ENCODE measurements around the gene CCSAP.
A peak's percentile ranks its signal among the peaks of the same experiment; 100 is the strongest.
"Not testable (repeated sequence)": the region's sequence is repeated elsewhere in the genome, so short reads cannot be mapped to it uniquely, and the experiment has no call there.

Gene CCSAP, protein sequence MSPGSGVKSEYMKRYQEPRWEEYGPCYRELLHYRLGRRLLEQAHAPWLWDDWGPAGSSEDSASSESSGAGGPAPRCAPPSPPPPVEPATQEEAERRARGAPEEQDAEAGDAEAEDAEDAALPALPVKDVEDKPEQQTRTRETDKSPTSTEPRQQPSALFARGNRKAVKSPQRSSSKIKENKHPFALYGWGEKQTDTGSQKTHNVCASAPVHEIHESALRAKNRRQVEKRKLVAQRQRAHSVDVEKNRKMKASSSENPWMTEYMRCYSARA

DNA sequence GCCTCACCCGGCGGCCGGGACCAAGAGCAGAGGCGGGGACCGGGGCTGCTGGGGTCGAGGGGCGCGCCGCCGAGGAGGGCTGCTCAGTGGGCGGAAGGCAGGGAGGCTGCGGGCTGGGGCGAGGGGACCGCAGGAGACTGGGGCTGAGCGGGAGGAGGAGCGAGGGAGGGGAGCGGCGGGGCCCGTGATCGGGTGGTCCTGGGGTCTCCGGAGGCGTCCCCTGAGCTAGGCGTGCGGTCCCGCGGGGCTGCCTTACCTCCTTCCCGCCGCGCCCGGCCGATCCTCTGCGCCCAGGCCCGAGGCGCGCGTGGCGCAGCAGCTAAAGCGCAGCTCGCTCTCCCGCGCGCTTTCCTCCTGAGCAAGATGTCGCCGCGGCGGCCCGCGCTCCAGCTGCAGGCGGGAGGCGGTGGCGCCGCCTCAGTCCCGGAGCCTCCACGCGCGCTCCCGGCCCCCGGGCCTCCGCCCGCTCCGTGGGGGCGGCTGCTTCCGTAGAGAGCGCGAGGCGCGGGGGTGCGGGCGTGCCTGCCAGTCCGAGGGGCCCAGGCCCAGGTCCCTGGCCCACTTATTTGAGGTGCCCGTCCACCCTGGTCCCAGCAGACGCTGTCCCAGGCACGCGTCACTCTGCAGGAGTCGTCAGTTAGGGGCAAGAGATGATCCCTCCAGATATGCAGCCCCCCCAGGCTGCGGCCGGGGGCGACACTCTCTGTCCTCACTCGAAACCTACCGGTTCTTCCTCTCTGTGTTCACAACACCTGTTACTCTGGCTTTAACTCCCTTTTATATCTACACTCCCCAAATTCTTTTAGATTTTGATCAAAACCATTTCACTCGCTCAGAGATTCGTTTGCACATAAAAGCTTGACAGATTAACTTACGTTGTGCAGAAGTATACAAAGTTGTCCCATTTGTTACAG is at the start of gene CCSAP:
TSS of gene CCSAP (minus strand) at position 392 of the 914 bp plus-strand sequence. CDS start 582 bp downstream, outside the sequence.
- intact Hi-C loops (cut with DNase I): loop anchor here (1.0 to 5.0 kb wide), 2 partner anchors 72 to 139 kb away; partner anchors contain the start of gene RAB4A
- DNase-seq: peak; percentile 47 to 95 (median 62)

DNA sequence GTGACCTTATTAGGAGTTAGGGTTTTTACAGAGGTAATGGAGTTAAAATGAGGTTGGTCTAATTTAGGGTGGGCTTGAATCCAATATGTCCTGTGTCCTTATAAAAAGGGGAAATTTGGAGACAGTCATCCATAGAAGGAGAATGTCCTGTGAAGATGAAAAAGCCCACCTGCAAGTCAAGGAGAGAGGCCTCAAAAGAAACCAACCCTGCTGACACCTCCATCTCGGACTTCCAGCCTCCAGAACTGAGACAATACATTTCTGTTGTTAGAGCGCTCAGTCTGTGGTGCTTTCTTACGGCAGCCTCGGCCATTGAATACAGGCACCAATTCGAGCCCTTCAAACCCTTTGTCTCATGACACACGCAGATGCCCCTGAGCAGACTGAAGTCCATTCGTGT is 47.3 kb upstream of the CCSAP start:
- intact Hi-C loops (cut with DNase I): no loop called here
- no peak for DNase-seq

DNA sequence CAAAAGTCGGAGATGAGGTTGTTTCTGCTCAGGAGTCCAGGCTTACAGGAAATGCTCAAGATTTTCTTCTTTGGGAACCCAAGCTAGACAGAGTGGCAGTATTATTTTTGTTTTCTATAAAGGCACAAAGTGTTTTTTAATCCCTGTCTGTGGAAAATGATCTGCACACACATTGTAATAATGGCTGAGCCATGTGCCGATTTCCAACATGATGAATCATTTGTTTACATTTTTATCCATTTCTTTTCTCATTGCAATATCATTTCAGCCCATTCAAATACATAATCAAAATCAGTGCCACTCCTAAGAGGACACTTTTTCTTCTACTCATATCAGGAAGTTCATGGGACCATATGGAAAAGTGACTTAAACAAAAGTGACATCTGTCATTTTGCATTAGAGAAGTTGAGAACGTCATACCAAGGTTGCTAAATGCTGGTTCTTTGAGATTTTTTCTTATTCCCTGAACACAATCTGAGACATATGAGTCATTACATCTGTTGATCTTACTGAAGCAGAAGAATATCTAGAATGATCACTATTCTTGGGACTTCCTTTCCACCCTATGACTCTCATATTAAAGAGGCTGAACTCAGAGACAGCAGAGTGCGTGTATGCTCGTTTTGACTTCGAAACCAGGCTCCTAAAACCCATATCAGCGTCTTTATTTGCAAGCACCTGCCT is 46.2 kb upstream of the CCSAP start:
- intact Hi-C loops (cut with DNase I): no loop called here
- DNase-seq: no peak

DNA sequence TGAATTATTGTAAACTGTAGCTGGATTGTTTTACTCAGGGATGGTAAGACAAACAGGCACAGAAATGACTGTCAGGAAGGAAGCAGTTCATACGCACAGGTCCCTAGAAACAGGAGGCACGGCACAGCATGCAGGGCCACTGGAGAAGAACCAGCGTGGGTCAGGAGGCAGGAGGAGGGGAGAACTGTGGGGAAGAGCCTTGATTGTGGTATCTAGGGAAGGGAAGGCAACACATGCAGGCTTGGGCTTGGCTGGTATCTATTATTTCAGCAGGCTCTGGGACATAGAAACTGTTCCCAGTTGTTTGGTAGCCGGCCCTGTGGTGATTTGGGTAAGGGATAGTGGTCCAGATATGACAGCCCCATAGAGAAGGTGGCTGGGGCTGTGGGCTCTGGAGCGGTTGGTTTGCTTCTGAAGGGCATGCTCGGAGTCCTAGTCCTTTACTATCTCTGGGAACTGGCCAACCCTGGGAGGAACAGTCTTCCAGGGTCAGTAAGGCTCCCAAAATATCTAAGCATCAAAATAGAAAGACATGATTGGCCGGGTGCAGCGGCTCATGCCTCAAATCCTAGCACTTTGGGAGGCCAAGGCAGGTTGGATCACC is 43.1 kb upstream of the CCSAP start:
- peak in 1 of 10 donors; percentile 31 for DNase-seq
- intact Hi-C loops (cut with DNase I): no loop called here

DNA sequence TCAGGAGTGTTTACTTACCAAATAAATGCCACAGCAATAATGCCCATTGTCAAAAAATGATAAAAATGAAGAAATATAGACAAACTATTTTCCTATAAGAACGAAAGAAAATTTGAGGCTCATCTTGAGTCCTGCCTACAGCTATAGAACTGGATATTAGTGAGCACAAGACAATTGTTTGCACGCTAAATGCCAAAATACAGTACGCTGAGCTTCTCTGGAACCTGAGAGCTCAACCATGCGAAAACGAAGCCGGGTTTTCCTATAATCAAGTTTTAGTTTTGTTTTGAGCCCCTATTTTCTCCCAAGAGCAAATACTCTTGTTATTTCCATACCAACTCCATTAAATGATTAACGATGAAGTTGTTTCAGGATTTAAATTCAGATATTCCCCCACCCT is 42.0 kb upstream of the CCSAP start:
- no peak for DNase-seq
- intact Hi-C loops (cut with DNase I): no loop called here

DNA sequence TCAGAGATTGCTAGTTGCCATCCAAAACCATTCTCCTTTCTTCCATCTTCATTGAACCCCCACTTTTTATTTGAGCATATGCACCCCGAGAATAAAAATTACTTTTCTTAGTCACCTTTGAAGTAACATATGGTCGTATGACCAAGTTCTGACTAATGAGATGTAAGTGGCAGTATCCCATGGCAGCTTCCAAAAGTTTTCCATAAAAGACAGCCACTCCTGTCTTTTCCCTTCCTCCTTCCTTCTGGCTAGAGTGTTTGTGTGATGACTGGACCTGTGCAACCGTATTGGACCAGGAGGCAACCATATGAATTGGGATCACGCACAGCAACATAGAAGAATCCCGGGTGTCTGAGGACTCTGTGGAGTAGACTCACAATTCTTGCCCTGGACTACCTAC is 41.1 kb upstream of the CCSAP start:
- intact Hi-C loops (cut with DNase I): no loop called here

DNA sequence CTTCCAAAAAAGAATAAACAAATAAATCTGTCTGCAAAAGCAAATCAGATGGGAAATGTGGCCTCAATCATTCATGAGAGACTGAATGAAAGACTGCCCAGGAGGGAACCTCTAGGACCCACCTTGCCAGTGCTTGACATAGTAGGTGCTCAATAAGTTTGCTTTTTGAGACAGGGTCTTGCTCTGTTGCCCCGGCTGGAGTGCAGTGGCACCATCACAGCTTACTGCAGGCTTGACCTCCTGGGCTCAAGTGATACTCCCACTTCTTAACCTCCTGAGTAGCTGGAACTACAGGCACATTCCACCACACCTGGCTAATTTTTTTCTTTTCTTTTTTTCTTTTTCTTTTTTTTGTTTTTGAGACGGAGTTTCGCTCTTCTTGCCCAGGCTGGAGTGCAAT is 40.3 kb upstream of the CCSAP start:
- intact Hi-C loops (cut with DNase I): no loop called here

More for the DNA sequence above, 41.1 kb upstream of the CCSAP start:
- DNase-seq: no peak

DNA sequence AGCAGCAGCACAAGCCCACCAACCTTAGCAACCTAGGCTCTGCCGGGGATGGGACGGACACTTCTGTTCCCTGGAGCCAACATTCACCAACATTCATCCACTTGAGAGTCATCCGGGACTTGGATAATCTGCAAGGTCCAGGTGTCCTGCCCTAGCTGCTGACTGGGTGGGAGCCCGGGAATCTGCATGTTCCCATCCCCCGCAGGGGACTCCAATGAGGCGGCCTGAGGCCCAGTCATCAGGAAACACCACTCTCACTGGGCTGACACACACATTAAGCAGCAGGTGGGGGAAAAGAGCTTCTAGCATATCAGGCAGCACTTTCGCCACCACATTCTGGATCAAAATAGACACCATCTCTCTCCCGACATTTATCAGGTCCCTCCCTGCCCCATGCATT is 38.4 kb upstream of the CCSAP start:
- intact Hi-C loops (cut with DNase I): no loop called here
- no peak for DNase-seq

More for the DNA sequence above, 40.3 kb upstream of the CCSAP start:
- no peak for DNase-seq

DNA sequence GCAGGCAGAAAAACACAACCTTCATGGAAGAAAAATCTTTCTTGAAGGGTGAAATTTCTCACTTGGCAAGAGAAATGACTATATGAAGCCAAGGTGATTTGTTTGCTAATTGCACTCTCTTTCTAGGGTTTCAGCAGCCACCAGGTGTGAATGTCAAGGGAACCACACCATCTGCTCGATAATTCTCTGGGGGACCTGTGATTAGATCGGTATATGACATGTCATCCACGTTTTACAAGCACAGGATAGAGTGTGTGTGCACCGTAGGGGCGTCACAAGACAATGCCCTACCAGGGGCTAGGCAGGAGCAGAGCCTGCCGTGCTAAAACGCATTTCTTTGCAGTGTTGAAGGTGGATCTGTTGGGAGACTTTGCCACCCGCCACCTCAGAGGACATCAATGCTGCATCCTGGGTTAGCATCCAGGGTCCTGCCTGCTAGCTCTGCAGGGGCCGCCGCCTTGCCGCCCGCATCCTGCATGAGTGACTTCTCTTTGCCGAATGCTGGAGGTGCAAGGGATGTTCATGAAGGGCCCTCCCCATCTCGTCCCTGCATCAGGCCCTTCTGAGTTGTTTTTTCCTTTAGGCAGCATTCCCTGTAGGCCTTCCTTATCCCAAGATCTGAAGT is 37.8 kb upstream of the CCSAP start:
- peak in 1 of 10 donors; percentile 80 for DNase-seq
- intact Hi-C loops (cut with DNase I): no loop called here

DNA sequence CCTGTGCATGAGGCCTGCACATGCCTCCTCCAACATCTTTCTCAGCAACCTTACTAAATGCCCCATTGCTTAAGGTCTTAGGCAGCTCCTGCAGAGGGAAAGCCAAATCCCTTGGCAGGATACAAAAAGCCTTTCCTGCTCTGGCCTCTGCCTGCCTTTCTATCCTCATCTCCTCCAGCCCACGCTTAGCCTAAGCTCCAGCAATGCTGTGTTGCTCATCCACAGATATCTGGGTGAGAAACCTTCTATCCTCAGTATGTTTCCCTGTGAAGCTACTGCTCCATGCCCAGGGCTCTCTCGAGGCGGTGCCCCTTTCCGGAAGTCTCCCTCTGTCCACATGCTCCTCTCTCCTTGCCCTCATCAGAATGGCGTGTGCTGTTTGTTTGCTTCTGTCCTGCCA is 37.0 kb upstream of the CCSAP start:
- intact Hi-C loops (cut with DNase I): no loop called here
- DNase-seq: peak in 2 of 10 donors; percentile 70 to 82

DNA sequence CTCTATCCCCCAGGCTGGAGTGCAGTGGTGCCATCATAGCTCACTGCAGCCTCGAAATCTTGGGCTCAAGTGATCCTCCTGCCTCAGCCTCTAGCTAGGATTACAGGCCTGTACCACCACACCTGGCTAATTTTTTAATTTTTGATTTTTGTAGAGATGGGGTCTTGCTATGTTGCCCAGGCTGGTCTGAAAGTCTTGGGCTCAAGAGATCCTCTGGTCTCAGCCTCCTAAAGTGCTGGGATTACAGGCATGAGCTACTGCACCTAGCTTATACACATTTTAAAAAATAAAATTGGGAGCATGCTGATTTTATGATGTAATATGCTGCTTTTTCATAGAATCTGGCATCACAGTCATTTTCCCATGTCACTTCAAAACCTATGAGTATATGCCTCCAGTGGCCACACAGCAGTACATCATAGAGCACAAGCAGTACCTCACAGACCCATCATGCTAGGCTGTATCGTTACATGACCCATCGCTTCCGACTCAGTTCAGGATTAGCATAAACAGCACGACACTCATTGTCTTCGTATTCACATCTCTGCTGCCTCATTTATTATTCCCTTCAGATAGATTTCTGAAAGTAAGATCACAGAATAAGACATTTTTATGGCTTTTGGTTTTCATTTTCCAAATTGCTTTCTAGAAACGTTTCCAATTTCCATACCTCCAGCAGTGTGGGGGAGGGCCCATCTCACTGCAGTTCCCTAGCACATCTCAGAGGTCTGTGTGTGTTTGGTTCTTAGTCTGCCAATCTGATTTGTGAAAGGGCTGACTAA is 35.9 kb upstream of the CCSAP start:
- intact Hi-C loops (cut with DNase I): no loop called here
- DNase-seq: no peak

DNA sequence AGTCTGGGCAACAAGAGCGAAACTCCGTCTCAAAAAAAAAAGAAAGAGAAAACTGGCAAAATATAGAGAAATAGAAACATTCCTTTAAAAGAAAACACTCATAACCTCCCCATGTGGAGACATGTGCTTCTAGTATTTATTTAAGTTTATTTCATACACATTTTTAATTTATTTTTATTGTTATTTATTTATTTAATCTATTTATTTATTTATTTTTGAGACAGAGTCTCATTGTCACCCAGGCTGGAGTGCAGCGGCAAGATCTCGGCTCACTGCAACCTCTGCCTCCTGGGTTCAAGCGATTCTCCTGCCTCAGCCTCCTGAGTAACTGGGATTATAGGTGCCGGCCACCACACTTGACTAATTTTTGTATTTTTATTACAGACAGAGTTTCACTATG is 35.2 kb upstream of the CCSAP start:
- intact Hi-C loops (cut with DNase I); DNase-seq: not testable (repeated sequence)

DNA sequence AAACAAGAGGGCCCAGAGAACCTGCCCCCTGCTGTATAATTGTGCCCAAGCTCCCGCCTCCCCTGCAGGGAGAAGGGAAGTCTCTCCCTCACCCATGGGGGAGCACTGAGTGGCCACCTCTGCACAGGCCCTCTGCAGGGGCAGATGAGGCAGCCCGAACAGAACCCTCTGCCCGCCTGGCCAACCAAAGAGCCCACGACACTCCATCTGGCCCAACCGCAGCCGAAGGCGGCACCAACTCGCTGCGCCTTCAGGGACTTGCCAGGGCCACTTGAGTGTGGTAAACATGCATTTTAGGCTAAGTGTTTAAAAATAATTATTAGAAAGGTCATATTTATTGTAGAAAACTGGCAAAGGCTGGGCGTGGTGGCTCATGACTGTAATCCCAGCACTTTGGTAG is 34.6 kb upstream of the CCSAP start:
- no peak for DNase-seq
- intact Hi-C loops (cut with DNase I): no loop called here

DNA sequence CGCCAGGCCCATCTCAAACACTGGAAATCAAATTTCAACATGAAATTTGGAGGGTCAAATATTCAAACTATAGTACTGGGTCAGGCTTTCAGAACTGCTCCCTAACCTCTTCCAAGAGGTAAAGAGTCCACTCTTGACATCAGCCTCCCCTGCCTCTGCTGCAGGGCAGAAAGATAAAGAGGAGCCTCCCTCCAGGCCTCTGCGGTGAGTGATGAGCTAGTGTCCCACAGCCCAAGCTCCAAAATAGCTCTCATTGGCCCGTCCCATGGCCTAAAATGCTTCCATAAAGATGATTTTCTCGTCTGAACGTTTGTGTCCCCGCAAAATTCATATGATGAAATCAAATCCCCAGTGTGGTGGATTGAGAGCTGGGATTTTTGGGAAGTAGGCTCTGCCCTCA is 33.7 kb upstream of the CCSAP start:
- intact Hi-C loops (cut with DNase I): no loop called here

DNA sequence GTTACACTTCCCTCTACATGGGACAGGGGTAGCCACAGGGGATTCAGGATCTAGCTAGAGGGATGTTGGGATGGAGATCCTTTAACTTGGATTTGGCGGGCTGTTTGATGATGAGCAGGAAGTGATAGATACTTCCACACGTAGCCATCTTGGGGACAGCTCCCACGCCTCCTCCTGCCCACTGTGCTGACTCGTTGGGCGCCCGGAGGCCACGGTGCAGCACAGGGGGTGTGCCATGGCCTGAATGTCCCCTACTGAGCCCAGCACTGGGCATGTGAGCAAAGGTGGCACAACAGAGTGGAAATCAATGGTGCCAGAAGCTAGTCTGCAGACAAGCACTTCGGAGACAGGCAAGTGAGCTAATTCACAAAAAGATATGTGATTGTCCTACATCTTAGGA is 31.6 kb upstream of the CCSAP start:
- no peak for DNase-seq
- intact Hi-C loops (cut with DNase I): no loop called here

More for the DNA sequence above, 33.7 kb upstream of the CCSAP start:
- DNase-seq: no peak

DNA sequence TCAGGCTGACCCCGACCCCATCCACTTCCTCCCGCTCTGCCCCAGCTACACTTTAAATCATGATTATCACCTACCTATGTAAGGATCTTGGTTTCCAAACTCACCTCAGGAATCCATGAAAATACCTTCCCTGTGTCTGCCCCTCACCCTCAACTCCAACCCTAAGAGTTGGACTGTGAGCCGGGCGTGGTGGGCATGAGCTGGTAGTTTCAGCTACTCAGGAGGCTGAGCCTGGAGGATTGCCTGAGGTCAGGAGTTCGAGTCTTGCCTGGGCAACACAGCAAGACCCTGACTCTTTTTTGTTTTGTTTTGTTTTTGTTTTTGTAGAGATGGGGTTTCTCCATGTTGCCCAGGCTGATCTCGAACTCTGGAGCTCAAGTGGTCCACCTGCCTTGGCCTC is 30.5 kb upstream of the CCSAP start:
- intact Hi-C loops (cut with DNase I): no loop called here

DNA sequence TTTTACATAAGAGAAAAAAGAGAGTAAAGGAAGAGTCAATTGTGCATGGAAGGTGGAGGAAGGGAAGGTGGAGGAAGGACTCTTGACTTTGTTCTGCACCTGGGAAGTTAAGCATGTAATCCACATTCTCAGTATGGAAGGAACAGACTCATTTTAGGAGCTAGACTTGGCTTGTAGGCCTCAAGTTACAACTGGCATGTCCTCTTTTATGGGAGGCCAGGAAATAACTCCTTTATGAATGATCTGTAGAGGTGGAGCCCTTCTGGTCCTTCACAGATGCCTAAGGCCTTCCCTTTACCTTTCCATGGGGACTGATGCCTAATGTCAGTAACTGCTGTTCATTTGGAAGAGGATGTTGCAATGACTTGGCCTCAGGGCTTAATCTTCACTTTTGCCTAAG is 29.4 kb upstream of the CCSAP start:
- no peak for DNase-seq
- intact Hi-C loops (cut with DNase I): no loop called here

More for the DNA sequence above, 30.5 kb upstream of the CCSAP start:
- no peak for DNase-seq

DNA sequence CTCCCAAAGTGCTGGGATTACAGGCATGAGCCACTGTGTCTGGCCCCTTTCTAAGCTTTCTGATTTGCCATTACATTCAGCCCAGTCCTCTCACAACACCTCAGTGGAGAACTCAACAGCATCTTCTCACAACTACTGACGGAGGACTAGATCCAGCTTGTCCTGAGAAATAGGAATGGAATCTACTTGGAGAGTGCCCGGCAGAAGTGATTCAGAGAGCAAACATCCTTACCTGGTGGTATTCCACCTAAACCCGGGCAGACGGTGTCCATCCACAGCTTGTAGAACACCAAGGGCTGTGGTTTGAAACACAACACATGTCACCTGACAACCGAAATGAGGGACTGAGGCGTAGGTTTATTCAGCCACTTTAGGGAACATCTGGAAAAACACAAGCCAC is 28.8 kb upstream of the CCSAP start:
- DNase-seq: no peak
- intact Hi-C loops (cut with DNase I): no loop called here

DNA sequence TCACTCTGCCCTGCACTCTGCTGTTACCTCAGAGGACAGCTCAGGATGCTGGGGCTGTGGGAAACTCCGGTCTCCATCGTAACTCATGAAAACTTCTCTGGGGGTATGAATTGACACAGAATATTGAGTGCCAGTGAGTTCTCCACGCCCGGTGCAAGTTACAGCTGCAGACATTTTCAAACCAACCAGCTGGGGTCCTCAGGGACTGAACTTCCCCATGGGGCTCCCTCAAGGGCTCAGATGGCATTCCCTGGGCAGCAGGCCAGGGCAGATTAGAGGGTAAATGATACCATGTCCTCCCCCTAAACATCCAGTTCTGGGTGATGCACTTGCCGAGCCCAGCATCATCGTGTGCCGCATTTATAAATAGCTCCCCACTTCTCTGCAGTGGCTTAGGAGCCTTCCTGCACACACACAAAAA is 27.8 kb upstream of the CCSAP start:
- DNase-seq: peak in 7 of 10 donors; percentile 18 to 83 (median 27)
- intact Hi-C loops (cut with DNase I): no loop called here

Measured in posterior cingulate gyrus (tissue), 11 donors.